ENCODE data around the gene UQCRC1. TPM values are rescaled to one million over a fixed set of nuclear protein-coding genes. Genes with fewer than 3 reads are reported as not detected.

UQCRC1 gene
- polyA plus RNA-seq, 2 of the 4 experiments (the other 2 are of a cell fraction): 256 to 279 TPM

GRCh38 chr3:48629894-48630293 is 20.4 kb upstream of the UQCRC1 start:
- CTCF ChIA-PET: no interaction called here
- no peak for ATAC-seq
- POLR2A ChIA-PET: no interaction called here

GRCh38 chr3:48628277-48629017 is 19.0 kb upstream of the UQCRC1 start:
- DNase-seq (ENCODE audit: low read depth in 1 of 2, low spot score in 1 of 2): no peak
- WGBS (ENCODE audit: missing lambda C conversion rate): 87% methylated on average over 9 of the region's 13 CpGs
- H3K4me1 ChIP-seq: no peaks in the 10 kb centered on the region
- FAIRE-seq: no peak
- no peaks in the 10 kb centered on the region for H3K9me3 ChIP-seq
- CTCF ChIA-PET: interaction anchor here (0.6 to 2.8 kb wide), 3 partner anchors 7 to 121 kb away, joined by 3 to 10 read pairs (median 4); partner anchors contain the start of gene SLC26A6
- H3K4me3 ChIP-seq: no peak overlapping the region
- TF ChIP-seq RNF2 (IDR thresholded peaks at IDR 0.05; ENCODE audit: borderline replicate concordance, low read depth): no peak
- no peak for TF ChIP-seq CHD2 (IDR thresholded peaks at IDR 0.05; ENCODE audit: low read length, partially characterized antibody)
- TF ChIP-seq HOXB13 (CRISPR knock-in tag; IDR thresholded peaks at IDR 0.05; ENCODE audit: low read depth): no peak
- H3K4me2 ChIP-seq: no peak overlapping the region
- ATAC-seq: no peak
- no peak overlapping the region for H3K27ac ChIP-seq
- POLR2A ChIA-PET: no interaction called here

More at GRCh38 chr3:48629894-48630293, 20.4 kb upstream of the UQCRC1 start:
- TF ChIP-seq CHD4 (IDR thresholded peaks at IDR 0.05; ENCODE audit: borderline replicate concordance): no peak
- H3K4me1 ChIP-seq: peaks cover 7% of the 10 kb centered on the region; the same call in 1 of the 3 replicates
- DNase-seq (ENCODE audit: low read depth in 1 of 2, low spot score in 1 of 2) (no peak), FAIRE-seq (no peak)
- WGBS (ENCODE audit: missing lambda C conversion rate): 100% methylated on average over 6 of the region's 12 CpGs
- H3K4me3 ChIP-seq: no peak overlapping the region
- no peaks in the 10 kb centered on the region for H3K9me3 ChIP-seq
- no peak overlapping the region for H3K4me2 ChIP-seq
- no peak overlapping the region for H3K27ac ChIP-seq

- ATAC-seq (no peak), DNase-seq (ENCODE audit: low read depth in 1 of 2, low spot score in 1 of 2) (no peak), FAIRE-seq (no peak)
- no peak for TF ChIP-seq ATOH8 (CRISPR knock-in tag; IDR thresholded peaks at IDR 0.05; ENCODE audit: low read depth)
- TF ChIP-seq GATA3 (IDR thresholded peaks at IDR 0.05; ENCODE audit: borderline replicate concordance): no peak
- no peak for TF ChIP-seq HES2 (IDR thresholded peaks at IDR 0.05)
- ChIA-PET POLR2A (interaction anchor here (1.1 kb wide), 1 partner anchor 10 kb away, joined by 3 read pairs; the partner anchor contains the start of gene SLC26A6), CTCF (interaction anchor here (0.6 to 2.8 kb wide), 3 partner anchors 10 to 1447 kb away, joined by 3 to 10 read pairs (median 4); partner anchors contain the start of gene SLC26A6)
- H3K4me2 ChIP-seq: no peak overlapping the region
- WGBS (ENCODE audit: missing lambda C conversion rate): 95% methylated on average over 2 of the region's 6 CpGs
- H3K9me3 ChIP-seq: no peaks in the 10 kb centered on the region
- no peak overlapping the region for H3K27ac ChIP-seq
- no peaks in the 10 kb centered on the region for H3K4me1 ChIP-seq
- H3K4me3 ChIP-seq: no peak overlapping the region
These were observed 16.2 kb upstream of the UQCRC1 start for GRCh38 chr3:48625600-48625999.

DNA sequence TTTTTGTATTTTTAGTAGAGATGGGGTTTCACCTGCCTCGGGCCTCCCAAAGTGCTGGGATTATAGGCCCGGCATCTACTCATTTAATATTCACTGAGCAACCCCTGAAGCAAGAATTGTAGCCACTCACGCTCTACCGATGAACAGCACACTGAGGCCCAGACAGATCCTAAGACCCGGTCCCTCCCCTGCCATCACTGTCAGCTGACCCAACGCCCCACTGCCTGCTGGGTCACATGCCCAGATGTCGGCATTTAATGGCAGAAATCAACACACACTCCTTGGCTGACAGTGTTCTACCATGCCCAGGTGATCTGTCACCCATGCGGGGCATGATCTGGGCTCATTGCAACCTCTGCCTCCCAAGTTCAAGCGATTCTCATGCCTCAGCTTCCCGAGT is 15.3 kb upstream of the UQCRC1 start:
- TF ChIP-seq BHLHE40 (IDR thresholded peaks at IDR 0.05; ENCODE audit: low read depth, low read length) (no peak), CBX8 (IDR thresholded peaks at IDR 0.05) (no peak), ZFP36 (IDR thresholded peaks at IDR 0.05; ENCODE audit: borderline replicate concordance, partially characterized antibody) (no peak), EHF (CRISPR knock-in tag; IDR thresholded peaks at IDR 0.05) (no peak), HMGXB4 (CRISPR knock-in tag; IDR thresholded peaks at IDR 0.05; ENCODE audit: borderline replicate concordance) (no peak), ZNF302 (CRISPR knock-in tag; IDR thresholded peaks at IDR 0.05) (no peak), CHD2 (IDR thresholded peaks at IDR 0.05; ENCODE audit: low read length, partially characterized antibody) (no peak), SREBF2 (IDR thresholded peaks at IDR 0.05) (no peak), RAD21 (conservative IDR thresholded peaks at IDR 0.05 in 1 of 2, IDR thresholded peaks at IDR 0.05 in 1 of 2) (no peak), KDM5A (IDR thresholded peaks at IDR 0.05) (no peak)
- TF ChIP-seq, protein P1, sequence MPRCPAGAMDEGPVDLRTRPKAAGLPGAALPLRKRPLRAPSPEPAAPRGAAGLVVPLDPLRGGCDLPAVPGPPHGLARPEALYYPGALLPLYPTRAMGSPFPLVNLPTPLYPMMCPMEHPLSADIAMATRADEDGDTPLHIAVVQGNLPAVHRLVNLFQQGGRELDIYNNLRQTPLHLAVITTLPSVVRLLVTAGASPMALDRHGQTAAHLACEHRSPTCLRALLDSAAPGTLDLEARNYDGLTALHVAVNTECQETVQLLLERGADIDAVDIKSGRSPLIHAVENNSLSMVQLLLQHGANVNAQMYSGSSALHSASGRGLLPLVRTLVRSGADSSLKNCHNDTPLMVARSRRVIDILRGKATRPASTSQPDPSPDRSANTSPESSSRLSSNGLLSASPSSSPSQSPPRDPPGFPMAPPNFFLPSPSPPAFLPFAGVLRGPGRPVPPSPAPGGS (IDR thresholded peaks at IDR 0.05): no peak
- TF ChIP-seq, protein P2, sequence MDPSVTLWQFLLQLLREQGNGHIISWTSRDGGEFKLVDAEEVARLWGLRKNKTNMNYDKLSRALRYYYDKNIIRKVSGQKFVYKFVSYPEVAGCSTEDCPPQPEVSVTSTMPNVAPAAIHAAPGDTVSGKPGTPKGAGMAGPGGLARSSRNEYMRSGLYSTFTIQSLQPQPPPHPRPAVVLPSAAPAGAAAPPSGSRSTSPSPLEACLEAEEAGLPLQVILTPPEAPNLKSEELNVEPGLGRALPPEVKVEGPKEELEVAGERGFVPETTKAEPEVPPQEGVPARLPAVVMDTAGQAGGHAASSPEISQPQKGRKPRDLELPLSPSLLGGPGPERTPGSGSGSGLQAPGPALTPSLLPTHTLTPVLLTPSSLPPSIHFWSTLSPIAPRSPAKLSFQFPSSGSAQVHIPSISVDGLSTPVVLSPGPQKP (IDR thresholded peaks at IDR 0.05; ENCODE audit: low read depth, low read length): no peak
- ChIA-PET POLR2A (interaction anchor here (1.1 kb wide), 1 partner anchor 11 kb away, joined by 3 read pairs; the partner anchor contains the start of gene SLC26A6), CTCF (interaction anchor here (1.0 to 1.5 kb wide), 4 partner anchors 11 to 188 kb away, joined by 3 to 4 read pairs (median 4); partner anchors contain the start of gene SLC26A6)
- H3K27ac ChIP-seq: no peak overlapping the region
- 91% methylated on average over 10 of the region's 10 CpGs for WGBS (ENCODE audit: missing lambda C conversion rate)
- DNase-seq (ENCODE audit: low read depth in 1 of 2, low spot score in 1 of 2): no peak
- H3K4me3 ChIP-seq: no peak overlapping the region
- no peak overlapping the region for H3K4me2 ChIP-seq
- no peaks in the 10 kb centered on the region for H3K9me3 ChIP-seq
- no peak for FAIRE-seq
- ATAC-seq: no peak
- H3K4me1 ChIP-seq: no peaks in the 10 kb centered on the region

Data from A549 (cell line).